Purkinje cell (primary cell): ENCODE data around the gene TENT5A. TPM values are rescaled to one million over a fixed set of nuclear protein-coding genes. Genes with fewer than 3 reads are reported as not detected.

Experiments
- polyA plus RNA-seq: library from polyadenylated mRNA; unstranded; fragments of >200 nt; fragmentation: Nextera tagmentation; gene quantifications from 2 replicates; pipeline ENCODE4 v1.2.1, GENCODE V29; 2014

TENT5A gene
- 2.5 and 5.0 TPM in 2 replicates for polyA plus RNA-seq

DNA sequence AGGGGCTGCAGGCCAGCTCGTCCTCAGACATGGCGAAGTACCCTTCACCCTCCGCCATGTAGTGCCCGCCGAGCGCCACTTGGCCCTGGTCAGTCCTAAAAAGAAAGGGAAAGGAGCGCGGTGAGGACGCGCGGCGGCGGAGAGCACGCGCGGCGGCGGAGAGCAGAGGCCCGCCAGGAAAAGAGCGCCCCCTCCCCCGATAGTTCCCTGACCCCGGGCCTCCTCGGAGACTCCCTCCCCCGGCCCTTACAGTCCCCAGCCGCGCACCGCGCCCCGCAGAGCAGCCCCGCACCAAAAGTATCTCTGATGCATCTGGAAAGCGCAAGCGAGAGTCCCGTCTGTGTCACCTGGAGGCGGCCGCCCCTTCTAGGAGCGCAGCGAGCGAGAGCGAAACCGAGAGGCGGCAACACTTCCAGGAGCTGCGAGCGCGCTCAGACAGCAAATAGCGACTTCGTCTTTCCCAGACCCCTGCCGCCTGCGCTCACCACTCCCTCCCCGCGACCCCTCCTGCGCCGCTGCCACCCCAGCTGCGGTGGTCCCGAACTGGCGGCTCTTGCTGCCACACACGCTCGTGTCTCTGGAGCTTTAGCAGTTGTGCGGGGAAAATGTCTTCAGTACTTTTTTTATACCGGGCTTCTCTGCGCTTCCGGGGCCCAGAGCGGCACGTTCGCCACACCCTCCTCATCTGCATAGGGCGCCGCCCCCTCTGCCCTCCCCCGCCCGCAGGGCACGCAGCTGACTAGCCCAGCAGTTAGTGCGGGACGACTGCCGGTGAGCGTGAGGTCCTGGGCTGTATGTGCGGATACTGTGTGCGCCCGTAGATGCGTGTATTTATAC is at the start of gene TENT5A:
Gene TENT5A, minus strand, starts transcription at position 598 of the 837 bp plus-strand sequence. Its CDS starts 540 bp downstream, at position 58.

